GM18511 (cell line): ENCODE results near the gene PACS2.

ENCODE experiments used
- ATAC-seq: cut with Tn5 transposase; IDR thresholded peaks from one replicate; pipeline ENCODE4 v1.9.1; 2021; ENCODE audit warnings: mild to moderate bottlenecking, moderate library complexity; ENCODE audit not compliant: unreplicated experiment

The PACS2 gene

GRCh38 chr14:105384041-105384557 lies 69.6 kb downstream of the PACS2 start:
- no peak for ATAC-seq

GRCh38 chr14:105384605-105385321 lies 70.2 kb downstream of the PACS2 start:
- ATAC-seq, result no peak

GRCh38 chr14:105385322-105385637 lies 70.7 kb downstream of the PACS2 start:
- no peak for ATAC-seq

- ATAC-seq, result no peak
Observed at GRCh38 chr14:105385698-105386365, 71.3 kb downstream of the PACS2 start.

GRCh38 chr14:105386581-105387529 lies 72.3 kb downstream of the PACS2 start:
- no peak for ATAC-seq

- no peak for ATAC-seq
Observed at GRCh38 chr14:105387530-105387922, 73.0 kb downstream of the PACS2 start.

- no peak for ATAC-seq
Observed at GRCh38 chr14:105388110-105388951, 73.8 kb downstream of the PACS2 start.

GRCh38 chr14:105388976-105389375 lies 74.4 kb downstream of the PACS2 start:
- no peak for ATAC-seq

- ATAC-seq, result no peak
Observed at GRCh38 chr14:105389534-105389933, 75.0 kb downstream of the PACS2 start.

GRCh38 chr14:105389976-105390848 lies 75.7 kb downstream of the PACS2 start:
- no peak for ATAC-seq

- ATAC-seq, result no peak
Observed at GRCh38 chr14:105390849-105391500, 76.4 kb downstream of the PACS2 start.

- no peak for ATAC-seq
Observed at GRCh38 chr14:105391541-105391940, 77.0 kb downstream of the PACS2 start.

GRCh38 chr14:105392131-105393090 lies 77.9 kb downstream of the PACS2 start:
- ATAC-seq, result no peak

- no peak for ATAC-seq
Observed at GRCh38 chr14:105393151-105393550, 78.6 kb downstream of the PACS2 start.

GRCh38 chr14:105394714-105395537 lies 80.4 kb downstream of the PACS2 start:
- ATAC-seq, result no peak

GRCh38 chr14:105395538-105395854 lies 80.9 kb downstream of the PACS2 start:
- ATAC-seq, result no peak

- ATAC-seq, result no peak
Observed at GRCh38 chr14:105397350-105397931, 82.9 kb downstream of the PACS2 start.
